Measurements from ENCODE around the gene WDR76. TPM values are rescaled to one million over a fixed set of nuclear protein-coding genes. Genes with fewer than 3 reads are reported as not detected.
"Not testable (repeated sequence)": the region's sequence is repeated elsewhere in the genome, so short reads cannot be mapped to it uniquely, and the experiment has no call there.

Gene WDR76
- total and polyA plus RNA-seq, 4 donors: 2.4 to 6.2 (median 4.1) TPM

GRCh38 chr15:43808960-43809678, 17.7 kb upstream of the WDR76 start:
- Histone ChIP-seq H3K36me3 (ENCODE audit: control insufficient read depth in 4 of 4, insufficient read depth in 4 of 4, low read length in 4 of 4) (peaks cover 44 to 61% (median 49%) of the 10 kb centered on the region in 4 donors), H3K9me3 (ENCODE audit: control insufficient read depth in 4 of 4, insufficient read depth in 3 of 4, low read length in 3 of 4) (no peaks in the 10 kb centered on the region), H3K4me3 (no peak overlapping the region), H3K9ac (ENCODE audit: insufficient read depth in 1 of 2, low read length in 2 of 2) (no peak overlapping the region), H3K27me3 (ENCODE audit: control insufficient read depth in 3 of 3, insufficient read depth in 3 of 3, low read length in 2 of 3) (no peaks in the 10 kb centered on the region), H3K27ac (ENCODE audit: low read depth in 1 of 2, low read length in 1 of 2) (no peak overlapping the region), H3K4me1 (ENCODE audit: control insufficient read depth in 5 of 5, insufficient read depth in 5 of 5, low read length in 5 of 5) (no peaks in the 10 kb centered on the region)
- DNase-seq (no peak), ATAC-seq (ENCODE audit: insufficient read depth, low FRiP score) (no peak)
- 78 to 90% methylated on average over 6 of the region's 6 CpGs for WGBS, 2 donors
- no peak for TF ChIP-seq CTCF (IDR thresholded peaks at IDR 0.05; ENCODE audit: control extremely low read depth, extremely low read depth)

GRCh38 chr15:43815064-43815463, 11.7 kb upstream of the WDR76 start:
- H3K9ac ChIP-seq (ENCODE audit: insufficient read depth in 1 of 2, low read length in 2 of 2); H3K27me3 ChIP-seq (ENCODE audit: control insufficient read depth in 3 of 3, insufficient read depth in 3 of 3, low read length in 2 of 3); ATAC-seq (ENCODE audit: insufficient read depth, low FRiP score); H3K27ac ChIP-seq (ENCODE audit: low read depth in 1 of 2, low read length in 1 of 2); H3K4me3 ChIP-seq; H3K9me3 ChIP-seq (ENCODE audit: control insufficient read depth in 4 of 4, insufficient read depth in 3 of 4, low read length in 3 of 4); DNase-seq; H3K4me1 ChIP-seq (ENCODE audit: control insufficient read depth in 5 of 5, insufficient read depth in 5 of 5, low read length in 5 of 5): not testable (repeated sequence)
- H3K36me3 ChIP-seq (ENCODE audit: control insufficient read depth in 4 of 4, insufficient read depth in 4 of 4, low read length in 4 of 4): peaks cover 26 to 45% (median 32%) of the 10 kb centered on the region in 4 donors
- 95 to 98% methylated on average over 5 of the region's 5 CpGs for WGBS, 2 donors

- DNase-seq (peak in 1 of 3 donors; percentile 9), ATAC-seq (ENCODE audit: insufficient read depth, low FRiP score) (no peak)
- no peaks in the 10 kb centered on the region for H3K9me3 ChIP-seq (ENCODE audit: control insufficient read depth in 4 of 4, insufficient read depth in 3 of 4, low read length in 3 of 4)
- H3K4me3 ChIP-seq: no peak overlapping the region
- 66 to 75% methylated on average over 3 of the region's 3 CpGs for WGBS, 2 donors
- H3K27ac ChIP-seq (ENCODE audit: low read depth in 1 of 2, low read length in 1 of 2): no peak overlapping the region
- no peak overlapping the region for H3K9ac ChIP-seq (ENCODE audit: insufficient read depth in 1 of 2, low read length in 2 of 2)
- no peak for TF ChIP-seq CTCF (IDR thresholded peaks at IDR 0.05; ENCODE audit: control extremely low read depth, extremely low read depth)
- H3K36me3 ChIP-seq (ENCODE audit: control insufficient read depth in 4 of 4, insufficient read depth in 4 of 4, low read length in 4 of 4): peaks cover 0 to 10% (median 7%) of the 10 kb centered on the region in 4 donors
- H3K4me1 ChIP-seq (ENCODE audit: control insufficient read depth in 5 of 5, insufficient read depth in 5 of 5, low read length in 5 of 5): peaks cover 3 to 17% (median 7%) of the 10 kb centered on the region in 5 donors
- no peaks in the 10 kb centered on the region for H3K27me3 ChIP-seq (ENCODE audit: control insufficient read depth in 3 of 3, insufficient read depth in 3 of 3, low read length in 2 of 3)
Measured at GRCh38 chr15:43821505-43821904, 5.3 kb upstream of the WDR76 start.

GRCh38 chr15:43824302-43825246, 2.2 kb upstream of the WDR76 start, which contains the start of gene MFAP1:
TSS of gene MFAP1 (minus strand) at chr15:43824690. CDS start at chr15:43824569, 121 bp downstream.
- Histone ChIP-seq H3K4me3 (peak within 1 kb of the TSS; percentile 89), H3K9ac (ENCODE audit: insufficient read depth in 1 of 2, low read length in 2 of 2) (peak within 1 kb of the TSS; percentile 82 to 99), H3K4me1 (ENCODE audit: control insufficient read depth in 5 of 5, insufficient read depth in 5 of 5, low read length in 5 of 5) (peaks cover 5 to 32% (median 8%) of the 10 kb centered on the region in 5 donors), H3K9me3 (ENCODE audit: control insufficient read depth in 4 of 4, insufficient read depth in 3 of 4, low read length in 3 of 4) (no peaks in the 10 kb centered on the region), H3K36me3 (ENCODE audit: control insufficient read depth in 4 of 4, insufficient read depth in 4 of 4, low read length in 4 of 4) (peaks cover 0 to 2% (median 0%) of the 10 kb centered on the region in 4 donors), H3K27ac (ENCODE audit: low read depth in 1 of 2, low read length in 1 of 2) (peak within 1 kb of the TSS; percentile 94 to 96), H3K27me3 (ENCODE audit: control insufficient read depth in 3 of 3, insufficient read depth in 3 of 3, low read length in 2 of 3) (no peaks in the 10 kb centered on the region)
- TF ChIP-seq CTCF (IDR thresholded peaks at IDR 0.05; ENCODE audit: control extremely low read depth, extremely low read depth): no peak
- ATAC-seq (ENCODE audit: insufficient read depth, low FRiP score): peak; percentile 91
- 8 to 9% methylated on average over 46 of the region's 46 CpGs for WGBS, 2 donors
- DNase-seq: peak; percentile 95 to 99 (median 98)

GRCh38 chr15:43825305-43825704, 1.5 kb upstream of the WDR76 start:
- not testable (repeated sequence) for H3K9me3 ChIP-seq (ENCODE audit: control insufficient read depth in 4 of 4, insufficient read depth in 3 of 4, low read length in 3 of 4); H3K27ac ChIP-seq (ENCODE audit: low read depth in 1 of 2, low read length in 1 of 2); DNase-seq; ATAC-seq (ENCODE audit: insufficient read depth, low FRiP score); H3K27me3 ChIP-seq (ENCODE audit: control insufficient read depth in 3 of 3, insufficient read depth in 3 of 3, low read length in 2 of 3); H3K9ac ChIP-seq (ENCODE audit: insufficient read depth in 1 of 2, low read length in 2 of 2); H3K36me3 ChIP-seq (ENCODE audit: control insufficient read depth in 4 of 4, insufficient read depth in 4 of 4, low read length in 4 of 4); H3K4me3 ChIP-seq
- H3K4me1 ChIP-seq (ENCODE audit: control insufficient read depth in 5 of 5, insufficient read depth in 5 of 5, low read length in 5 of 5): peaks cover 5 to 32% (median 7%) of the 10 kb centered on the region in 5 donors
- WGBS, 2 donors: 93 to 94% methylated on average over 11 of the region's 11 CpGs

Data from lung (tissue), 12 donors.